A549 (cell line): ENCODE results near the gene CCDC80.

Source experiments
- BHLHE40 ChIP-seq: IDR thresholded peaks from 2 replicates; pipeline ENCODE4 v1.6.1; 2012; ENCODE audit warnings: low read depth, low read length, inconsistent platforms
- HDAC2 ChIP-seq: fragments of 200-600 bp; sonication (generic); IDR thresholded peaks from 2 replicates; pipeline ENCODE4 v1.6.1; 2016
- HEYL ChIP-seq: fragments of 250-450 bp; sonication (Bioruptor Pico); IDR thresholded peaks from 2 replicates; pipeline ENCODE4 v1.8.0; 2021; ENCODE audit warnings: mild to moderate bottlenecking, moderate library complexity
- KDM1A ChIP-seq: fragments of 200-600 bp; sonication (generic); IDR thresholded peaks from 2 replicates; pipeline ENCODE4 v1.6.1; 2016; ENCODE audit warnings: low read depth, mild to moderate bottlenecking
- MAFK ChIP-seq: fragments of 450-650 bp; IDR thresholded peaks from 2 replicates; pipeline ENCODE4 v1.6.1; 2014; ENCODE audit not compliant: partially characterized antibody
- MYC ChIP-seq: IDR thresholded peaks from 2 replicates; pipeline ENCODE4 v1.6.1; 2012; ENCODE audit warnings: mild to moderate bottlenecking, inconsistent platforms, low read length, improper control_type of control experiment, borderline replicate concordance
- POLR2A ChIP-seq: IDR thresholded peaks from 2 replicates; pipeline ENCODE4 v1.6.1; 2012; ENCODE audit warnings: mild to moderate bottlenecking, low read length
- SMC3 ChIP-seq: fragments of >200 bp; sonication (Bioruptor Twin); formaldehyde crosslinking; IDR thresholded peaks from 3 replicates; pipeline ENCODE4 v1.6.1; 2018; ENCODE audit warnings: inconsistent platforms
- TF ChIP-seq, protein P1 (sequence below): fragments of >200 bp; sonication (Bioruptor Twin); formaldehyde crosslinking; IDR thresholded peaks from 3 replicates; pipeline ENCODE4 v1.5.1; 2016
- TF ChIP-seq, protein P2 (sequence below): fragments of 450-650 bp; IDR thresholded peaks from 2 replicates; pipeline ENCODE4 v1.6.1; 2014; ENCODE audit warnings: antibody characterized with exemption

DNA sequence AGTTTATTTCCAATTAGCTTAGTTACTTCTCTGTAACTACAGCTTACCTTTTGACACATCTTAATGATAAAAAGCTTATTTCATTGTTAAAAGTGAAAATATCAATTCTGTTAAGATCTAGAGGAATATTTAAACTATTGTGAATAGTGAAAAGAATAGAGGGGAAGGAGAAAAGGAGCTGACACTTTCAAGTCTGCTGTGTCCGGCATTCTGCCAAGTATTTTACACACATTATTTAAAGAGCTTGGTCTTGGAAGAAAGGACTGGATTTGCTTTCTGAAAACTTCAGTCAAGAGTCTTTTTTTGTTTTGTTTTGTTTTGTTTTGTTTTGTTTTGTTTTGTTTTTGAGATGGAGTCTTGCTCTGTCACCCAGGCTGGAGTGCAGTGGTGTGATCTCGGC lies 34.8 kb downstream of the CCDC80 start:
- TF ChIP-seq, protein P1, sequence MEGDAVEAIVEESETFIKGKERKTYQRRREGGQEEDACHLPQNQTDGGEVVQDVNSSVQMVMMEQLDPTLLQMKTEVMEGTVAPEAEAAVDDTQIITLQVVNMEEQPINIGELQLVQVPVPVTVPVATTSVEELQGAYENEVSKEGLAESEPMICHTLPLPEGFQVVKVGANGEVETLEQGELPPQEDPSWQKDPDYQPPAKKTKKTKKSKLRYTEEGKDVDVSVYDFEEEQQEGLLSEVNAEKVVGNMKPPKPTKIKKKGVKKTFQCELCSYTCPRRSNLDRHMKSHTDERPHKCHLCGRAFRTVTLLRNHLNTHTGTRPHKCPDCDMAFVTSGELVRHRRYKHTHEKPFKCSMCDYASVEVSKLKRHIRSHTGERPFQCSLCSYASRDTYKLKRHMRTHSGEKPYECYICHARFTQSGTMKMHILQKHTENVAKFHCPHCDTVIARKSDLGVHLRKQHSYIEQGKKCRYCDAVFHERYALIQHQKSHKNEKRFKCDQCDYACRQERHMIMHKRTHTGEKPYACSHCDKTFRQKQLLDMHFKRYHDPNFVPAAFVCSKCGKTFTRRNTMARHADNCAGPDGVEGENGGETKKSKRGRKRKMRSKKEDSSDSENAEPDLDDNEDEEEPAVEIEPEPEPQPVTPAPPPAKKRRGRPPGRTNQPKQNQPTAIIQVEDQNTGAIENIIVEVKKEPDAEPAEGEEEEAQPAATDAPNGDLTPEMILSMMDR, result no peak
- no peak for TF ChIP-seq MYC
- no peak for TF ChIP-seq POLR2A
- no peak for TF ChIP-seq HDAC2
- TF ChIP-seq, protein P2, sequence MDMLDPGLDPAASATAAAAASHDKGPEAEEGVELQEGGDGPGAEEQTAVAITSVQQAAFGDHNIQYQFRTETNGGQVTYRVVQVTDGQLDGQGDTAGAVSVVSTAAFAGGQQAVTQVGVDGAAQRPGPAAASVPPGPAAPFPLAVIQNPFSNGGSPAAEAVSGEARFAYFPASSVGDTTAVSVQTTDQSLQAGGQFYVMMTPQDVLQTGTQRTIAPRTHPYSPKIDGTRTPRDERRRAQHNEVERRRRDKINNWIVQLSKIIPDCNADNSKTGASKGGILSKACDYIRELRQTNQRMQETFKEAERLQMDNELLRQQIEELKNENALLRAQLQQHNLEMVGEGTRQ, result no peak
- TF ChIP-seq HEYL (CRISPR knock-in tag), result no peak
- TF ChIP-seq SMC3, result no peak
- TF ChIP-seq BHLHE40, result no peak
- no peak for TF ChIP-seq MAFK
- TF ChIP-seq KDM1A, result no peak
